Activated CD4-positive, alpha-beta memory T cell treated with anti-CD3 and anti-CD28 coated beads, Interleukin-2, amount 10 ng/mL, durations not matched to agents 7 days and 5 days (primary cell): ENCODE data around the gene TOM1L2. TPM values are rescaled to one million over a fixed set of nuclear protein-coding genes. Genes with fewer than 3 reads are reported as not detected.

Source experiments
- CTCF ChIA-PET: fragments of 350-600 bp; sonication (Branson Sonifier 250); formaldehyde crosslinking; loops from one replicate; lab custom pipeline; 2021; ENCODE audit warnings: antibody characterized with exemption, inconsistent platforms; lab: Charles Lee
- POLR2A ChIA-PET: fragments of 350-600 bp; sonication (Branson Sonifier 250); formaldehyde crosslinking; loops from one replicate; lab custom pipeline; 2021; ENCODE audit warnings: antibody characterized with exemption; lab: Charles Lee
- DNase-seq: peaks from one replicate; pipeline ENCODE4 v3.0.0-alpha.2; 2020
- H3K27ac Mint-ChIP-seq: one replicate; pipeline ENCODE4 v1.8.0; 2021; ENCODE audit warnings: mild to moderate bottlenecking, mixed read lengths
- H3K27me3 Mint-ChIP-seq: one replicate; pipeline ENCODE4 v1.8.0; 2021; ENCODE audit warnings: mixed read lengths
- H3K36me3 Mint-ChIP-seq: one replicate; pipeline ENCODE4 v1.8.0; 2021; ENCODE audit warnings: low read depth, mixed read lengths
- H3K4me1 Mint-ChIP-seq: one replicate; pipeline ENCODE4 v1.8.0; 2021; ENCODE audit warnings: mixed read lengths
- H3K4me3 Mint-ChIP-seq: one replicate; pipeline ENCODE4 v1.8.0; 2021; ENCODE audit warnings: mild to moderate bottlenecking, mixed read lengths
- H3K9me3 Mint-ChIP-seq: one replicate; pipeline ENCODE4 v1.8.0; 2021; ENCODE audit warnings: mixed read lengths
- total RNA-seq, 2 experiments: library from RNA; stranded (reverse); gene quantifications; one replicate each; pipeline ENCODE4 v1.2.3, GENCODE V29; 2021

The TOM1L2 gene
- total RNA-seq, 2 experiments from 2014 or later, result 29.3 to 30.3 TPM

GRCh38 chr17:17989618-17990017 is 17.4 kb upstream of the TOM1L2 start:
- H3K27me3 Mint-ChIP-seq, result no peaks in the 10 kb centered on the region
- ChIA-PET POLR2A (no interaction called here), CTCF (no interaction called here)
- no peak for DNase-seq
- H3K4me3 Mint-ChIP-seq, result no peak overlapping the region
- no peaks in the 10 kb centered on the region for H3K36me3 Mint-ChIP-seq
- H3K27ac Mint-ChIP-seq, result no peak overlapping the region
- H3K9me3 Mint-ChIP-seq, result no peaks in the 10 kb centered on the region
- H3K4me1 Mint-ChIP-seq, result no peaks in the 10 kb centered on the region

GRCh38 chr17:17989081-17989480 is 16.9 kb upstream of the TOM1L2 start:
- Mint-ChIP-seq H3K36me3 (no peaks in the 10 kb centered on the region), H3K9me3 (no peaks in the 10 kb centered on the region), H3K27me3 (no peaks in the 10 kb centered on the region), H3K27ac (no peak overlapping the region), H3K4me3 (no peak overlapping the region), H3K4me1 (no peaks in the 10 kb centered on the region)
- POLR2A ChIA-PET, result no interaction called here
- CTCF ChIA-PET, result no interaction called here
- no peak for DNase-seq

- ChIA-PET CTCF (no interaction called here), POLR2A (no interaction called here)
- Mint-ChIP-seq H3K27ac (no peak overlapping the region), H3K4me1 (no peaks in the 10 kb centered on the region), H3K4me3 (no peak overlapping the region), H3K27me3 (no peaks in the 10 kb centered on the region), H3K9me3 (no peaks in the 10 kb centered on the region), H3K36me3 (no peaks in the 10 kb centered on the region)
- no peak for DNase-seq
Measured at GRCh38 chr17:17988427-17988945, 16.3 kb upstream of the TOM1L2 start.

GRCh38 chr17:17987901-17988300 is 15.7 kb upstream of the TOM1L2 start:
- no peaks in the 10 kb centered on the region for H3K27me3 Mint-ChIP-seq
- H3K4me3 Mint-ChIP-seq, result no peak overlapping the region
- ChIA-PET POLR2A (no interaction called here), CTCF (interaction anchor here (1.2 kb wide), 1 partner anchor 45 kb away, joined by 3 read pairs; no protein-coding TSS in a partner anchor)
- H3K9me3 Mint-ChIP-seq, result no peaks in the 10 kb centered on the region
- no peak for DNase-seq
- no peaks in the 10 kb centered on the region for H3K4me1 Mint-ChIP-seq
- H3K36me3 Mint-ChIP-seq, result no peaks in the 10 kb centered on the region
- no peak overlapping the region for H3K27ac Mint-ChIP-seq

GRCh38 chr17:17987187-17987896 is 15.1 kb upstream of the TOM1L2 start:
- no peaks in the 10 kb centered on the region for H3K4me1 Mint-ChIP-seq
- no peaks in the 10 kb centered on the region for H3K9me3 Mint-ChIP-seq
- no peak overlapping the region for H3K27ac Mint-ChIP-seq
- H3K4me3 Mint-ChIP-seq, result no peak overlapping the region
- DNase-seq, result no peak
- ChIA-PET POLR2A (interaction anchor here (0.7 kb wide), 1 partner anchor 14 kb away, joined by 3 read pairs; the partner anchor contains the start of gene DRC3), CTCF (interaction anchor here (1.2 kb wide), 1 partner anchor 46 kb away, joined by 3 read pairs; no protein-coding TSS in a partner anchor)
- H3K36me3 Mint-ChIP-seq, result no peaks in the 10 kb centered on the region
- no peaks in the 10 kb centered on the region for H3K27me3 Mint-ChIP-seq

GRCh38 chr17:17985555-17985954 is 13.4 kb upstream of the TOM1L2 start:
- Mint-ChIP-seq H3K9me3 (no peaks in the 10 kb centered on the region), H3K4me1 (no peaks in the 10 kb centered on the region), H3K27me3 (no peaks in the 10 kb centered on the region), H3K4me3 (no peak overlapping the region), H3K27ac (no peak overlapping the region), H3K36me3 (no peaks in the 10 kb centered on the region)
- DNase-seq, result no peak
- CTCF ChIA-PET, result interaction anchor here (1.8 kb wide), 1 partner anchor 13 kb away, joined by 5 read pairs; the partner anchor contains the start of genes DRC3 and TOM1L2
- POLR2A ChIA-PET, result interaction anchor here (1.7 to 2.2 kb wide), 2 partner anchors 13 to 26 kb away, joined by 5 to 7 read pairs; partner anchors contain the start of genes DRC3 and TOM1L2

- no peaks in the 10 kb centered on the region for H3K27me3 Mint-ChIP-seq
- ChIA-PET CTCF (interaction anchor here (0.7 to 1.8 kb wide), 2 partner anchors 13 to 27 kb away, joined by 3 to 5 read pairs; partner anchors contain the start of genes DRC3 and TOM1L2), POLR2A (interaction anchor here (1.7 to 2.2 kb wide), 2 partner anchors 12 to 26 kb away, joined by 5 to 7 read pairs; partner anchors contain the start of genes DRC3 and TOM1L2)
- H3K27ac Mint-ChIP-seq, result no peak overlapping the region
- H3K4me1 Mint-ChIP-seq, result no peaks in the 10 kb centered on the region
- no peak for DNase-seq
- H3K36me3 Mint-ChIP-seq, result no peaks in the 10 kb centered on the region
- H3K4me3 Mint-ChIP-seq, result no peak overlapping the region
- H3K9me3 Mint-ChIP-seq, result no peaks in the 10 kb centered on the region
Measured at GRCh38 chr17:17985153-17985552, 13.0 kb upstream of the TOM1L2 start.

GRCh38 chr17:17983776-17984175 is 11.6 kb upstream of the TOM1L2 start:
- Mint-ChIP-seq H3K4me1 (no peaks in the 10 kb centered on the region), H3K4me3 (no peak overlapping the region), H3K27ac (no peak overlapping the region), H3K9me3 (no peaks in the 10 kb centered on the region), H3K36me3 (no peaks in the 10 kb centered on the region), H3K27me3 (no peaks in the 10 kb centered on the region)
- POLR2A ChIA-PET, result interaction anchor here (1.7 to 2.2 kb wide), 2 partner anchors 11 to 25 kb away, joined by 5 to 7 read pairs; partner anchors contain the start of genes DRC3 and TOM1L2
- CTCF ChIA-PET, result no interaction called here
- DNase-seq, result no peak

GRCh38 chr17:17983376-17983775 is 11.2 kb upstream of the TOM1L2 start:
- Mint-ChIP-seq H3K27ac (no peak overlapping the region), H3K9me3 (no peaks in the 10 kb centered on the region), H3K27me3 (no peaks in the 10 kb centered on the region), H3K4me3 (no peak overlapping the region), H3K36me3 (no peaks in the 10 kb centered on the region), H3K4me1 (no peaks in the 10 kb centered on the region)
- no peak for DNase-seq
- POLR2A ChIA-PET, result no interaction called here
- CTCF ChIA-PET, result no interaction called here

GRCh38 chr17:17982801-17983200 is 10.6 kb upstream of the TOM1L2 start:
- CTCF ChIA-PET, result no interaction called here
- no peak overlapping the region for H3K4me3 Mint-ChIP-seq
- no peaks in the 10 kb centered on the region for H3K4me1 Mint-ChIP-seq
- no peaks in the 10 kb centered on the region for H3K9me3 Mint-ChIP-seq
- DNase-seq, result no peak
- H3K27me3 Mint-ChIP-seq, result no peaks in the 10 kb centered on the region
- no peaks in the 10 kb centered on the region for H3K36me3 Mint-ChIP-seq
- no peak overlapping the region for H3K27ac Mint-ChIP-seq
- POLR2A ChIA-PET, result no interaction called here

GRCh38 chr17:17981330-17981729 is 9.1 kb upstream of the TOM1L2 start:
- no peaks in the 10 kb centered on the region for H3K27me3 Mint-ChIP-seq
- DNase-seq, result no peak
- no peaks in the 10 kb centered on the region for H3K36me3 Mint-ChIP-seq
- H3K4me3 Mint-ChIP-seq, result no peak overlapping the region
- H3K4me1 Mint-ChIP-seq, result no peaks in the 10 kb centered on the region
- ChIA-PET CTCF (interaction anchor here (1.3 kb wide), 1 partner anchor 52 kb away, joined by 3 read pairs; no protein-coding TSS in a partner anchor), POLR2A (no interaction called here)
- H3K27ac Mint-ChIP-seq, result no peak overlapping the region
- H3K9me3 Mint-ChIP-seq, result no peaks in the 10 kb centered on the region

GRCh38 chr17:17979778-17980177 is 7.6 kb upstream of the TOM1L2 start:
- Mint-ChIP-seq H3K4me1 (peaks cover 5% of the 10 kb centered on the region), H3K9me3 (no peaks in the 10 kb centered on the region), H3K4me3 (no peak overlapping the region), H3K27ac (no peak overlapping the region), H3K36me3 (no peaks in the 10 kb centered on the region), H3K27me3 (no peaks in the 10 kb centered on the region)
- POLR2A ChIA-PET, result no interaction called here
- CTCF ChIA-PET, result no interaction called here
- DNase-seq, result no peak
